Measurements from ENCODE around the gene STX2.
"Not testable (repeated sequence)": the region's sequence is repeated elsewhere in the genome, so short reads cannot be mapped to it uniquely, and the experiment has no call there.

Gene STX2

DNA sequence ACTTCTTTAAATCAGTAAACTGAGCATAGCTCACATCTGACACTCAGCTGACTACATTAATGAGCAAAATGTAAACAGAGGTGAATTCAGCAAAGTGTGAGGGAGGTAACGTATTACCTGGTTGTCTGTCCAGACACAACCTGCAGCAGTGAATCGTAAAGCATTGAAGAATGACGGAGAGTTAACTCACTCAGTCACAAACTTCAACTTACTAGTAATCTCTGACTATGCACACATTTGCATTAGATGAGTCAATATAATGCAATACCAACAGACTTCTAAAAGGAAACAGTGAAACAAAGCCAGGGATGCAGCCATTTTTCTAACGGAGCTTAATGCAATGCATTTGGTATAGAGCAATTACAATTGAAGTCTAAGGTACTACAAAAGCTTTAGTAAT is 40.0 kb downstream of the STX2 start:
- no peak for DNase-seq (ENCODE audit: low read depth)

DNA sequence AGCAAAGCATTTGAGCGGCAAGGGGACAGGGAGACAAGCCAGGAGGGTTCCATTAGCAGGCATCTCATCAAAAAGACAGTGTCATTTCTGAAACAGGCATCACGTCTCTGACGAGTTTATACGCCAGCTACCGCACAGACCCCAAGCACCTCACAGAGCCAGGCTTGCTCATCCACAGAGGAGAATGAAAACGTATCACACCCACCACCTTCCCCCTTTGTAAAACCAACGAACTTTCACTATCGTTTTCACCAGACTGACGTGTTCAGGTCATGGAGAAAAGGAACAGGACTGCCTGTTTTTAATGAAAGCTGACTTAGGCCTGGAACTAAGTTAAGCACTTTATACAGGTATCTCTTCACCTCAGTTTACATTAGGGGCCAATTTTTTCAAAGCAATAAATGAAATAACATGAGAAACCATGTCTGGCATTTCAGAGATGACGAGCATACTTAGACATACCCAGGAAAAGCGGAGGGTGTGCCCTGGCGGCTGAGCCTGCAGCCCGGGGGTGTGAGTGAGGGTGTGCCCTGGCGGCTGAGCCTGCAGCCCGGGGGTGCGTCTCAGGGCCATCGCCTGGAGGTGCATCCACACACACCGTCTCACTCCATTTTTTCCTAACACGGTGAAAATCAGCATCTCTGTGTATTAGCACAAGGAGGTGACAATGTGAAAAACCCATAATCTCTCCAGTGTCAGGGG is 41.9 kb downstream of the STX2 start:
- DNase-seq (ENCODE audit: low read depth) = no peak

DNA sequence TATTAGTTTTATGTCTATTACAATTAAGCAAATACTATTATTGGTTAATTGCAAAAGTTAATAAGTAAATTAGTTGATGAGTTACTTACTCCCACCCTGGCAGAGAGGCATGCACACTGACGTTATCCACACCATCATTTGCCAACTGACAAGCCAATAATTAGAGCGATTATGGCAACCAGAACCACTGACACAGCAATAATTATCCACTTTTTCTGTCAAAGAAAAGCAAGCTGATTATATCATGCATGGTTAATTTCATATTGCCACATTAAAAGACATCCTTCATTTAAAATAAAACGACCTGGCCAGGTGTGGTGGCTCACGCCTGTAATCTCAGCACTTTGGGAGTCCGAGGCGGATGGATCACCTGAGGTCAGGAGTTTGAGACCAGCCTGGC is 43.1 kb downstream of the STX2 start:
- no peak for DNase-seq (ENCODE audit: low read depth)

DNA sequence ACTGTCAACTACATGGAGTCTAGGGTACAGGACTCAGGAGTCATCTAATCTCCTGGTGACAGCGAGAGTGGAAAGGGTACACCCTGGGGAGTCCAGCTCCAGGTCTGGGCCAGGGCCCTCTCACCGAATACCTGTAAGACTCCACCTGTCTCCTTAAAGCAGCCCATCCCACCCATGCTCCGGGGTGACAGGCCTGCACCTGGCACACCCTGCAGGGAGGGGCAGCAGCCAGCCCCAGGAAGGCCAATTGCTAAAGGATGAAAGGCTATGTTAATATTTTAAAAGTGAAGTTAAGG is 45.5 kb downstream of the STX2 start:
- no peak for DNase-seq (ENCODE audit: low read depth)

DNA sequence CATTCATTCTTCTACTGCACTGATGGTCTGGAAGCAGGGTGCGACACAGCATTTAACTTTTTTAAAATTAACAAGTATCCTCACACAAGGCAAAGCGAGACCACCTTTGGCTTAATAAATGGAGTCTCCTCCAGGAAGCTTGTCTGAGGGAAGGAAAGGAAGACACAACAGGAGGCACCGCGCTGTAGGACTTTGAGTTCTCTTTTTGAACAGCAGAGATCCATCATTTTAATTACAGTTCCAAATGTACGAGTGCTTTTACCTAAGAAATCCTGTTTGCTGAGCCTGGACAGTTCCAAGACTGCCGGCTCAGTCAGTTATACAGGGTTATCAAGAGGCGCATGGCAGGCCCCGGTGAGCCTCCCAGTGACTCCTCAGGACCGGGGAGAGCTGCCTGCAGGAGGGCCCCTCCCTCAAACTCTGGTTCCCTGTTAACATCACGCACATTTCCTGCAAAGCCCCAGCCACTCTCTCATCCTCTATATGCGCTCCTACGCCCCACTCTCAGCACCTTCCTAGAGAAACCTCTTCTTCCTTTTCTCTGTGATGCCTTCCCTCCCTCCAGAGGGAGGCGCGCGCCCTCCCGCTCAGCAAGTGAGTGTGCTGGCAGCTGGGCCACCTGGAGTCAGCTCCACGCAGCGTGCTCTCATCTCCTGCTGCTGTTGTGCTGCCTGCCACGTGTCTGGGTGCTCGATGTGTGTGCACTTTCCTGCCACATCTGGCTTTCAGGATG is 46.1 kb downstream of the STX2 start:
- no peak for DNase-seq (ENCODE audit: low read depth)

DNA sequence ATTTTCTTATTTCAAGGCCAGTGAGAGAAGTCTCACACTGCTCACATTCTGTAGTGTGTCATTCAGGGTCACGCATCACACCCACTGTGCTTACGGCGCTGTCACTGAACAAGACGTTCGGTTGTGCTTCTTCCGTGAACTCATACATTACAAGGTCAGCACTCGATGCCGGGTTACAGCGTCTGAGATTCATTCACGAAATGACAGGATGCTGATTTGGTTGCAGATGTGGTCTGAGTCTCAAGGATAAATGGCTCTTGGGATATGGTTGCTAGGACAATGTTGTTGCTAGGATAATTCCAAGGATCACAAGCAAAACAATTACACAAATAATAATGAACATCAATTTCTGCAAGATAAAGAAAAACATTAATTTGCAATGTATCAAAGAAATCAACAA is 47.4 kb downstream of the STX2 start:
- no peak for DNase-seq (ENCODE audit: low read depth)

DNA sequence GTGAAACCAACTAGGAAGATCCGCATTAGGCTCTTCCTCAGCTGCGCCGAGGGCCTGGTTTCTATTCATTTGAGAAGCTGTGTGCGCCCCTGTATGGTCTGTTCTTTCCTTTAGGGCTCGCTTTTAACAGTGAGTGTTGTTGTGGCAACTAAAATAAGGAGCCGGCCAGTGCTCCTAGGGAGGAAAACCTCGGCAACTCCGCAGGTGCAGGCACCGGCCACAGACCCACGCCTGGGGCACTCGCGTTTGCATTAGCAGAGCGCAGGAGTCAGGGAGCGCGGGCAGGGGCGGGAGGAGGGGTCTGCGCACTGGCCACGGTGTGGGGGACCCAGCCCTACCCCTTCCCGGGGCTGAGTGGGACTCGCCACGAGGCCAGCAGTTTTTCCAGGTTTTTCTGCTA is 50.5 kb downstream of the STX2 start:
- DNase-seq (ENCODE audit: low read depth) = no peak

DNA sequence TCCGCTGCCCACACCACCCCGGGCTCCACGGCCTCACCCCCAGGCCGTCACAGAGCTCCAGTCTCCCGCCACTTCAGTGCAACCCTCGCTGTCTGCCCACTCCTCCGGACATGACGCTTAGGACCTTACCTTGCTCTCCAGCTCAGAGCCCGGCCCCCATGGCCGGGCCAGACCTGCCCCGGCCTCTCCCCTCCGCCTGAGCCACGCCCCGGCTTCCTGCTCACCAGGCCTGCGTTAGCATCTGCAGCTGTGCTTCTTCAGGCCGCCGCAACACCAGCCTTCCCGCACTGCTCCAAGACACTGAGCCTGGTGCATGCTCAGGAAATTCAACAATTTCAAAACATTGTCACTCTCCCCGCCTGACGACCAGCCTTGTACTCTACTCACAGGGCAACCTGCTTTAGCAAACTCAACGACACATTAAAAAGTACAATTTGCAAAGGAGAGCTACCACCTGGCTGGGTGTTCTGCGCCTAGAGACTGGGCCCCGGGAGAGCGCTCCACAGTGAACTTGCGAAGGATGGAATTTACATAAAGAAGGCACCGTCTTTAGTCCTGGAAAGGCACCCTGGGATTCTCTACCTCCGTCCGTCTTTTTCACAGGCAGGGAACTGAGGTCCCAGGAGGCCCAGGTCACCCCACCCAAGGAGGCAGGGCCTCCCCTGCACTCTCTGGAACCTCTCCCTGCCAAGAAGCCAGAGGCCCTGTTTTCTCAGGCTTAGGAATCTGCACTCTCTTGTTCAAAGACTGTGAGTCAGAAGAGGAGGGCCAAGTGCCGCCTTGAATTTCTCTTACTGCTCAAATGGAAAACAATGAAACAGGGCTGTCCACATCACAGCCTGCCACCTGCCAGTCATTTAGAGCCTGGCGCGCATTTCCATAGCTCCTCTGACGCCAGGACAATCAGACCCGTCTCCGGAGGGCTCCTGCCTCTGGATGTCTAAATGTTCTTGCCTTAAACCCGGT is 51.3 kb downstream of the STX2 start:
- no peak for DNase-seq (ENCODE audit: low read depth)

DNA sequence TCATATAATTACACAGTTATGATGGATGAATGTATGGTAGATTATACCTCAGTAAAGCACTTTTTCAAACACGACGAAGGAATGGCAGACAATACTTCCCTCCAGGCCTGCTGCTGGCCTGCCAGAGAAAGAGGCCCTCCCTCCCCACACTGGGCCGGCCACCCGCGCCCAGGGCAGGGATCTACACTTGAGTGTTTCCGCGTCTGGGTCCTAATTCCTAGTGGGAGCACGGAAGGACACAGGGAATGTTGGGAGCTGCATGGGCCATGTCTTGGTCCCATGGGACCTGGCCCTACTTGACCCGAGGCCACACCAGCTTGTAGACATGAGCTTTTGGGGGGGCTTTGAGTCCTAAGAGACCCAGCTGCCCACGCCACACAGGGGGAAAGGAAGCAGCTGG is 52.0 kb downstream of the STX2 start:
- DNase-seq (ENCODE audit: low read depth) = no peak

DNA sequence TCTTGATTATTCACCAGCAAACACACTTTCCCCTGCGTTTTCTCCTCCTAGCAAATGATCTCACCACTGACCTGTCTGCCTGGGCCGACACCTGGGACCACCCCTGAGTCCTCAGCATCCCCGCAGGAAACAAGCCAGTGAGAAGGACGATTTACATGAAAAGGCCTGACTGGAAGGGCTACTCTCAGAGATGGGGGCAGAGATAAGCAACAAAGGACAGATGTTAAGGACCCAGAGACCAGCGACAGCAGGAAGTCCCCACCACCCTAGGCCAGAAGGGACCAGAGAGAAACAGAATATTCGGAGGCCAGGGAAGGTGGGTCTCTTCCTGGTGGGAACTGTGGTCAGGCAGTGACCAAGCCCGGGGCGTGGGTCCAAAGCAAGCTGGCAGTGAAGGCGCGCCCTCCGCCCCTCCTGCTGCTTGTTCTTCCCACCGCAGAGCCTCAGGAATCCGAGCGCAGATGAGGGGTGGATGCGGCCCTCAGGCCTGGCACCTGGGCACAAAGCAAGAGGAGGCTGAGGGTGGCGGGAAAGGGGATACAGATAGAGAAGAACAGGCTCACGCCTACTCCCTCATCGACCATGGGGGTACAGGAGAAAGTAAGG is 55.8 kb downstream of the STX2 start:
- DNase-seq (ENCODE audit: low read depth) = no peak

DNA sequence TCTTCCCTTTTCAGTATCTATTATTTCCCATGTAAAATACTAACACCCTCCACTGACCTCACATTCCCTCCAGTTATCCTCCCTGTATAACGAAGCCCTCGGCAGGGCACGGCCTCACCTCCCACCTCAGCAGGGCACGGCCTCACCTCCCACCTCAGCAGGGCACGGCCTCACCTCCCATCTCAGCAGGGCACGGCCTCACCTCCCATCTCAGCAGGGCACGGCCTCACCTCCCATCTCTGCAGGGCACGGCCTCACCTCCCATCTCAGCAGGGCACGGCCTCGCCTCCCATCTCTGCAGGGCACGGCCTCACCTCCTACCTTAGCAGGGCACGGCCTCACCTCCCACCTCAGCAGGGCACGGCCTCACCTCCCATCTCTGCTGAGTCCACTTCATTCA is 56.8 kb downstream of the STX2 start:
- DNase-seq (ENCODE audit: low read depth) = not testable (repeated sequence)

DNA sequence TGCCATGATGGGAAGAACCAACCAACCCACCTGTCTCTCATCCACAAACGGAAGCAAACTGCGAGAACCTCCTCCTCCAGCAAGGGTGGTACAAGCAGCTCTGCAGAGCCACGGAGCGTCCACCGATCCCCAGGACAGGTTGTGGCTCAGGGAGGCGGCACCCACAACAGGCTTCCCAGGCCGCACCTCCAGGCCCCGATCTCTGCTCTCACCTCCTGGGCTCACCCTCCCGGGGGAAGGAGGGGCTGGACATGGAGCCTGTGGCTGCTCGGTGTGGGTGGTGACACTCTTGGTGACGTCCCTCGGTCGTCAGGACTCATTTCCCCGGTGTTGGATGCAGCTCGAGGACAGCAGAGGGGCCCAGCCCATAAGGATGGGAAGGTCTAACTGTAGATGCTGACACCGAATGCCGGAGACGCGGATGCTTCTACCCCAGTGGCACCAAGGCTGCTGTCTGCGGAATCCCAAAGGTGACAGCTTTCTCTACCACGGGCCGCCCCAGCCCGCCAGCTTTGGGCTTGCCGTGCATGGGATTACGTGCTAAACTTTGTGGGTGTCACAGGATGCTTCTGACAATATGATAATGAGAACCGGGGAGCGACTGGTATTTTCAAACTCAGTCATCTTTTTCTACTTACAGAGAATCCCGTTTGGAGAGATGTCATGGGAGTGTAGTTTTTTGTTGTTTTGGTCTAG is 58.0 kb downstream of the STX2 start:
- DNase-seq (ENCODE audit: low read depth) = no peak

DNA sequence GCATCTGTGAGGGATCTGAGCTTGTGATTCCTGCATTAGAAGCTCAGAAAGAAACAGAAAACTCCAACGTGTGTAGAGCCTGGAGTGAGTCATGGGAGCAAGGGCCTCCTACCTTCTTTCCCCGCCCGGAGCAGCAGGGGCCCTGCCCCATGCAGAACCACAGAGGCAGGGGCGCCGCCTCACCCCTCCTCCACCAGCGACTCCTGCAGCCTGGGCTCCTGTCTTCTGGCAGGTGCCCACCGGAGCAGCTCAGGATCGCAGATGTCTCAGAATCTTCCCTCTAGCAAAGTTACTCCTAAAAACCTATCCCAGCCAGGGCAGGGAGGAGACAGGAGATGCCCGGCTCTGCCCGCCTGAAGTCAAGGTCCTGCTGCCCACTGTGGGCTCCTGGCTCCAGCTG is 58.7 kb downstream of the STX2 start:
- no peak for DNase-seq (ENCODE audit: low read depth)

DNA sequence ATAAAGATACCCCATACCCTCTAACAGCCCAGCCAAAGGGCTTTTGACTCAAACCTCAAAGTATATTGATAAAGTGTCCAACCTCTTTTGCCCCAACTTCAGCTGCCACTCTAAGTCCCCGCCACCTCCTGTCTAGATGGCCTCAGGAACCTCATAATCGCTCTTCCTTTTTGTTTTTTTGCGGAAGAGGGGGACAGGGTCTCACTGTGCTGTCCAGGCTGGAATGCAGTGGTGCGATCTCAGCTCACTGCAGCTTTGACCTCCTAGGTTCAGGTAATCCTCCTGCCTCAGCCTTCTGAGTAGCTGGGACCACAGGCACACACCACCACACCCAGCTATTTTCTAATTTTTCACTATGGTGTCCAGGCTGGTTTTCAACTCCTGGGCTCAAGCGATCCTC is 60.3 kb downstream of the STX2 start:
- no peak for DNase-seq (ENCODE audit: low read depth)

DNA sequence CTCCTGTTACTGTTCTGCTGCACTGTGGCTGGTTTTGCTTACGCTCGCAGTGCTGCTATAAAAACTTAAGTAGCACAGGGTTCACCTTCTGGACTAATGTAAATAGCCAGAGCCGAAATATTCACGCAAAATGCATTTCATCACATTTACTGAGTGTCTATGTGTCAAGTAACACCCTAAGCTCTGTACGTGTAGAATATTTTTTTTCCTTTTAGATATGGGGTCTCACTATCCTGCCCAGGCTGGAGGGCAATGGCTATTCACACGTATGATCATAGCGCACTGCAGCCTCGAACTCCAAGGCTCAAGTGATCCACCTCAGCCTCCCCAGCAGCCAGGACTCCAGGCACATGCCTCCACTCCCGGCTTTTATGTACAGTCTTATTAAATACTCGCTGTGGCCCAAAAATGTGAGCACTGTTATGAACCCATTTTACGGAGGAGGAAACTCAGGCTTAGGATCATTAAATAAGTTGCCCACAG is 62.2 kb downstream of the STX2 start:
- no peak for DNase-seq (ENCODE audit: low read depth)

DNA sequence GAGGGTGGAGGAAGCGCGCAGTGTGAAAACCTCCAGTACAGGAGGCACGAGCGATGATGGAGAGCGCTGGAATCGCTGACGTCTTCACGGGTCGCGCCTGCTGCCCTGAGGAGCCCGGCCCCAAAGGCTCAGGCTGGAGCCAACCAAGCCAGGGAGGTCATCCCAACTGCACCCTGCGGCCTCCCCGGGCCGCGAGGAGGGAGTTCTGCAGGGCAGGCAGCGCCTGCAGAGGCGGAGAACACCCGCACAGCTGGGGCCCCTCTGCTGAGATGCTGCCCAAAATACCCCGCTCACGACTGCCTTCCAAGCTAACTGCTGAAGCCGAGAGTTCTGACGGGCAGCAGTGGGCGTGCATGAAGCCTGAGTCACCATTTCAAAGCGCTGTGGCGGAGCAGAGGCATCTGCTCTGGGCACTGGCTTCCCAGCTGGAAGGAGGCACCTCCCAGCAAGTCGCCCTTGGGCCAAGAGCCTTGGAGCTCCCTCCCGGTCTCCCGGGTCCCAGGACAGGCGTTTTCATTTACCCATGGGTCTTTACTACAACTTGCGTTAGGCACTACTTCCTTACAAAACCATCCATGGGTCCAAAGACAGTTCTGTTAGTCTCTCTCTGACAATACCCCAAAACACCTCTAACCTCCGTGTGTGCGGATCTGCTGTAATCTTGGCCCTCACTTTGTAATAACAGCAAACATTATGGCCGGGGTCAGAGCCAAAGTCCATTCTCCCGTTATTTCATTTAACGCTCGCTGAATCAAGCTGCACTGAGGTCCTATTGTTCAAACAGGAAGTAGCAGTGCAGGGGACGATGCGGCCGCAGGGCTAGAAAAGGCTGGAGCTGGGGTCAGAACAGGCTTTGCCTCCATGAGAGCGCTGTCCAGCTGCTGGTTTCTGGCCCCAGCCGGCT is 62.8 kb downstream of the STX2 start:
- peak; percentile 43 for DNase-seq (ENCODE audit: low read depth)

DNA sequence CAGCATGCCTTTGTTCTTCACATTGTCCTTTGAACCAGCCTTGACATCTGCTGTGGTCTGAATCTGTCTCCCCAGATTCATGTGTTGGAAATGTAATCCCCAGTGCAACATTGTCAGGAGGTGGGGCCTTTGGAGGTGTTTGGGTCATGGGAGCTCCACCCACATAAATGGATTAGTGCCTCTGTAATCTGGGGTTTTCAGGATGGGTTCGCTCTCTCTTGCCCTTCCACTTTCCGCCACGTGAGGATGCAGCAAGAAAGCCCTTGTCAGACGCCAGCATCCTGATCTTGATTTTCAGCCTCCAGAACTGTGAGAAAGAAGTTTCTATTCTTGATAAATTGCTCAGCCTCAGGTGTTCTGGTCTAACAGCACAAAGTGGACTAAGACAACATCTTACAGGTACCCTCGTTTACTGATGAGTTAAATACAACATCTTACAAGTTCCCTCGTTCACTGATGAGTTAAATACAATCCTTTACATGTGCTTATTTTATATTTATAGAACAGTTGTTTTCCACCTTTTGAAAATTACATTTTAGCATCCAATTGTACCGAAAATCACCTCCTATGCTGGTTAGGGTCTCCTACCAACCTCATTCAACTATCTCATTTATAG is 68.5 kb downstream of the STX2 start:
- no peak for DNase-seq (ENCODE audit: low read depth)

DNA sequence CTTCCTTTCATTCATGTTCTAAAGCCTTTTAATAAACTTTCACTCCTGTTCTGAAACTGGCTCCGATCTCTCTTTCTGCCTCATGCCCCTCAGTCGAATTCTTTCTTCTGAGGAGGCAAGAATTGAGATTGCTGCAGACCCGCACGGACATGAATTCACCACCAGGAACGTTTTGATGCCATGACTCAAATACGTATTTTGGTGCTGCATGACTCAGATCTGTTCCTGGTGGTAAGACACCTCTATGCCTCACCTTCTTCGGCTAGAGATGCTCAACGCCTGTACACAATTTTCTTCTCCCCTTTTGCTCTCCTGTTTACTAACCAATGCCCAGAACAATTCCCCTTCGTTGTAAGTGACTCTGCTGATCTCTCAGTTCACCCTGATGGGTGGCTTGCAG is 70.9 kb downstream of the STX2 start:
- DNase-seq (ENCODE audit: low read depth) = no peak

DNA sequence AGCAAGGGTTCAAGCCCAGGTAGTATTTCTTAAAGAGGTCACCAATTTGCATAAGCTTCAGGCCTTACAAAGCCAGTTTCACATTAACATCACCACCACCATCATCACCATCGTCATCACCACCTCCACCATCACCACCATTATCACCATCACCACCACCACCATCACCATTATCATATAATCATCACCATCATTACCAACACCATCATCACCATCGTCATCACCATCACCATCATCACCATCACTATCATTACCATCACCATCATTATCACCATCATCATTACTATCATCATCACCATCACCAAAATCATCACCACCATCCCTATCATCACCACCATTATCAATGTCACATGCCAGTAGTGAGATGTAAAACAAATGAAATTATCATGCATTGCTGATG is 72.6 kb downstream of the STX2 start:
- DNase-seq (ENCODE audit: low read depth) = no peak

DNA sequence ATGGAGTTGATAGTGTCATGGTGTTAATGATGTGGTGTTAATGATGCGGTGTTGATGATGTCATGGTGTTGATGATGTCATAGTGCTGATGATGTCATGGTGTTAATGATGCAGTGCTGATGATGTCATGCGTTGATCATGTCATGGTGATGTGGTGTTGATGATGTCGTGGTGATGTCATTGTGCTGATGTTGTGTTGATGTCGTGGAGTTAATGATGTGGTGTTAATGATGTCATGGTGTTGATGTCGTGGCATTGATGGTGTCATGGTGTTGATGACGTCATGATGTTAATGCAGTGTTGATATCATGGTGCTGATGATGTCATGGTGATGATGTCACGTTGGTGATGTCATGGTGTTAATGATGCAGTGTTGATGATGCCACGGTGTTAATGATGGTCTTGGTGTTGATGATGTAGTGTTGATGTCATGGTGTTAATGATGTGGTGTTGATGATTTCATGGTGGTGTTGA is 73.8 kb downstream of the STX2 start:
- no peak for DNase-seq (ENCODE audit: low read depth)

Measured in HS-27A (cell line).